GM19328 (cell line): ENCODE results near the gene YWHAQ.
"Not testable (repeated sequence)": the region's sequence is repeated elsewhere in the genome, so short reads cannot be mapped to it uniquely, and the experiment has no call there.

Source experiments
- ATAC-seq: cut with Tn5 transposase; IDR thresholded peaks from one replicate; pipeline ENCODE4 v1.9.1; 2021; ENCODE audit warnings: mild to moderate bottlenecking, moderate library complexity; ENCODE audit not compliant: unreplicated experiment

Gene YWHAQ

GRCh38 chr2:9594366-9595054, 36.3 kb downstream of the YWHAQ start:
- no peak for ATAC-seq

- no peak for ATAC-seq
Observed at GRCh38 chr2:9593925-9594324, 36.9 kb downstream of the YWHAQ start.

- no peak for ATAC-seq
Observed at GRCh38 chr2:9592699-9593098, 38.1 kb downstream of the YWHAQ start.

- no peak for ATAC-seq
Observed at GRCh38 chr2:9590641-9591040, 40.2 kb downstream of the YWHAQ start.

- no peak for ATAC-seq
Observed at GRCh38 chr2:9586465-9586864, 44.3 kb downstream of the YWHAQ start.

GRCh38 chr2:9585486-9585885, 45.3 kb downstream of the YWHAQ start:
- no peak for ATAC-seq

GRCh38 chr2:9584902-9585301, 45.9 kb downstream of the YWHAQ start:
- ATAC-seq = not testable (repeated sequence)

GRCh38 chr2:9582624-9583023, 48.2 kb downstream of the YWHAQ start:
- ATAC-seq = no peak

- ATAC-seq = no peak
Observed at GRCh38 chr2:9578467-9579235, 52.1 kb downstream of the YWHAQ start.

- no peak for ATAC-seq
Observed at GRCh38 chr2:9574331-9574730, 56.5 kb downstream of the YWHAQ start.

- ATAC-seq = no peak
Observed at GRCh38 chr2:9573840-9574239, 57.0 kb downstream of the YWHAQ start.

- no peak for ATAC-seq
Observed at GRCh38 chr2:9573013-9573720, 57.6 kb downstream of the YWHAQ start.

- ATAC-seq = no peak
Observed at GRCh38 chr2:9570182-9571060, 60.4 kb downstream of the YWHAQ start.

- no peak for ATAC-seq
Observed at GRCh38 chr2:9565436-9566153, 65.2 kb downstream of the YWHAQ start.

- no peak for ATAC-seq
Observed at GRCh38 chr2:9560628-9561027, 70.2 kb downstream of the YWHAQ start.

- no peak for ATAC-seq
Observed at GRCh38 chr2:9558948-9559381, 71.8 kb downstream of the YWHAQ start.

GRCh38 chr2:9556121-9556743, 74.6 kb downstream of the YWHAQ start:
- ATAC-seq = peak; percentile 23

- ATAC-seq = peak; percentile 89
Observed at GRCh38 chr2:9555297-9556120, 75.3 kb downstream of the YWHAQ start, which contains the start of gene ADAM17. ADAM17 (minus strand) TSS chr2:9555830; CDS start chr2:9555605, 225 bp downstream.

- no peak for ATAC-seq
Observed at GRCh38 chr2:9554921-9555296, 75.9 kb downstream of the YWHAQ start.
